DND-41 (cell line): ENCODE results near the gene ANKRD12.

Experiments
- CTCF ChIP-seq: IDR thresholded peaks from 2 replicates; pipeline ENCODE4 v1.5.1; 2012; ENCODE audit warnings: borderline replicate concordance, low read length, moderate library complexity, mild to moderate bottlenecking; ENCODE audit not compliant: poor library complexity, severe bottlenecking; ENCODE audit errors: extremely low read depth
- EZH2 ChIP-seq: IDR thresholded peaks from 3 replicates; pipeline ENCODE4 v1.6.1; 2012; ENCODE audit warnings: borderline replicate concordance, low read depth, mild to moderate bottlenecking, moderate library complexity, low read length, inconsistent platforms; ENCODE audit not compliant: severe bottlenecking

- no peak for TF ChIP-seq CTCF
- TF ChIP-seq EZH2: no peak
Observed at GRCh38 chr18:9135912-9136314, 668 bp upstream of the ANKRD12 start.
